ENCODE results near the gene PDGFRB. TPM values are rescaled to one million over a fixed set of nuclear protein-coding genes. Genes with fewer than 3 reads are reported as not detected.

Gene PDGFRB
- total RNA-seq, 1 experiment from 2014 or later = 0.63 TPM

DNA sequence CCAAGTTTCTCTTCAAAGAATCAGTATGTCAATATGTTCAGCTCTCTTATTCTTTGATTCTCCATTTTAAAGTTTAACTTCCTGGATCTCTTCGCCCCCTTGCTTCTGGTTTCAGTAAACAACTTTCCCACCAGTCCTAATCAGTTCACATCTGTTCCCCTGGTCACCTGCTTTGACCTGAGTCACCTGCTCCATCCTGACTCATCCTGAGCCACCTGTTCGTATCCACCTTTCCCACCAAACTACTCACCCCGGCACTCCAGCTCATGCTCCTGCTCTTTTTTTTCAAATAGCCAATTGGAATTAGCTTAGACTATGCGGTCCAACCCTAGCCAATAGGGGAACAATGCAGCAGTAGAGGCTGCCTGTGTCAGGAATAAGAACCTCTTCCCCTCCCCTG, 45.7 kb downstream of the PDGFRB start:
- BruUV-seq (replicated peaks) = no TSS peak
- Mint-ChIP-seq H3K27ac (ENCODE audit: low read depth, unreplicated experiment) (no peak overlapping the region), H3K4me3 (ENCODE audit: unreplicated experiment) (no peak overlapping the region), H3K9me3 (ENCODE audit: unreplicated experiment) (no peaks in the 10 kb centered on the region), H3K4me1 (ENCODE audit: insufficient read depth, unreplicated experiment) (peaks cover 46% of the 10 kb centered on the region), H3K36me3 (ENCODE audit: insufficient read depth, unreplicated experiment) (no peaks in the 10 kb centered on the region), H3K27me3 (ENCODE audit: insufficient read depth, unreplicated experiment) (no peaks in the 10 kb centered on the region)
- ChIA-PET CTCF (interaction anchor here (0.6 to 1.2 kb wide), 3 partner anchors 13 to 155 kb away, joined by 3 to 4 read pairs (median 3); no protein-coding TSS in a partner anchor), POLR2A (interaction anchor here (0.9 kb wide), 1 partner anchor 104 kb away, joined by 3 read pairs; no protein-coding TSS in a partner anchor)
- TF ChIP-seq, protein P1, sequence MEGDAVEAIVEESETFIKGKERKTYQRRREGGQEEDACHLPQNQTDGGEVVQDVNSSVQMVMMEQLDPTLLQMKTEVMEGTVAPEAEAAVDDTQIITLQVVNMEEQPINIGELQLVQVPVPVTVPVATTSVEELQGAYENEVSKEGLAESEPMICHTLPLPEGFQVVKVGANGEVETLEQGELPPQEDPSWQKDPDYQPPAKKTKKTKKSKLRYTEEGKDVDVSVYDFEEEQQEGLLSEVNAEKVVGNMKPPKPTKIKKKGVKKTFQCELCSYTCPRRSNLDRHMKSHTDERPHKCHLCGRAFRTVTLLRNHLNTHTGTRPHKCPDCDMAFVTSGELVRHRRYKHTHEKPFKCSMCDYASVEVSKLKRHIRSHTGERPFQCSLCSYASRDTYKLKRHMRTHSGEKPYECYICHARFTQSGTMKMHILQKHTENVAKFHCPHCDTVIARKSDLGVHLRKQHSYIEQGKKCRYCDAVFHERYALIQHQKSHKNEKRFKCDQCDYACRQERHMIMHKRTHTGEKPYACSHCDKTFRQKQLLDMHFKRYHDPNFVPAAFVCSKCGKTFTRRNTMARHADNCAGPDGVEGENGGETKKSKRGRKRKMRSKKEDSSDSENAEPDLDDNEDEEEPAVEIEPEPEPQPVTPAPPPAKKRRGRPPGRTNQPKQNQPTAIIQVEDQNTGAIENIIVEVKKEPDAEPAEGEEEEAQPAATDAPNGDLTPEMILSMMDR (IDR thresholded peaks at IDR 0.05; ENCODE audit: unreplicated experiment) = no peak
- intact Hi-C loops (cut with micrococcal nuclease) = loop anchor here (5.0 to 10.0 kb wide), 2 partner anchors 73 to 475 kb away; no protein-coding TSS in a partner anchor
- peak; percentile 26 for DNase-seq (ENCODE audit: unreplicated experiment)

DNA sequence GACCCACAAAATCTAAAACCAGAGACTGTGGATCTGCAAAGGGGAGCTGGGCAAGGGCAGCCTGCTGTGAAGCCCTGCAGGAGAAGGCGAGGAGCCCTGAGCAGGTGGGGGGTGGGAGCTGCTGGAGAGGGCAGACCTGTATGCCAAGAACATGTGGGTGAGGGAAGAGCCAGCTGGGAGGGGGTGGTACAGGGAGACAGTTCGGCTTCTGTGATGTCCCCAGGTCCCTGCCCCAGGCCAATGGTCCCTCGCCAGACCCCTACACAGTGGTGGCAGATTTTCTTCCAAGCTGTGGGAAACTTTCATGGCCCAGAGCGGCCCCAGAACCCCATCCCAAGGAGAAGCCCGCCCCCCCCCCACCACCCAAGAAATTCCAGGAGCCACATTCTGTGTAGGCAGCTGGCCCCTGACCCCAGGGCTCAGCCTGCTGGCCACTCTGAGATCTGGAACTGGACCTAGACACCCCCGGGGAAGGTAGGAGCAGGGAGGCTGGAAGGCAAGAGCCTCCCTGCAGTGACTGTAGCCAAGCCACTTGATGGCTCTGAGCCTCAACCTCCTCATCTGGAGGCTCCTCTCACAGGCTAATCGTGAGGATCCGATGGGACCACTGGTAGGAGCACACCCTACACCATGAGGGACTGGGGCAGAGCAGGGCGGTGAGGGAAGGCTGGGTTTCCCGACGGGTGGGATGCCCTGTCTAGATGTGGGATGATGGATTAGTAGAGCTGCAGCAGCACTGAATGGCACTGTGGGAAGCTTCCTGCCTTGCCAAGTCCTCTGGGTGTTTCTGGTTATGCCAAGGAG, 46.7 kb downstream of the PDGFRB start:
- CTCF ChIA-PET = interaction anchor here (0.6 to 1.5 kb wide), 6 partner anchors 9 to 129 kb away, joined by 3 to 4 read pairs (median 4); no protein-coding TSS in a partner anchor
- no peak overlapping the region for H3K4me3 Mint-ChIP-seq (ENCODE audit: unreplicated experiment)
- H3K27ac Mint-ChIP-seq (ENCODE audit: low read depth, unreplicated experiment) = peak overlapping the region; percentile 94
- DNase-seq (ENCODE audit: unreplicated experiment) = no peak
- no peaks in the 10 kb centered on the region for H3K9me3 Mint-ChIP-seq (ENCODE audit: unreplicated experiment)
- H3K36me3 Mint-ChIP-seq (ENCODE audit: insufficient read depth, unreplicated experiment) = no peaks in the 10 kb centered on the region
- TF ChIP-seq, protein P1 (IDR thresholded peaks at IDR 0.05; ENCODE audit: unreplicated experiment) = no peak
- no peaks in the 10 kb centered on the region for H3K27me3 Mint-ChIP-seq (ENCODE audit: insufficient read depth, unreplicated experiment)
- POLR2A ChIA-PET = interaction anchor here (0.6 to 0.9 kb wide), 2 partner anchors 103 to 1344 kb away, joined by 3 read pairs; no protein-coding TSS in a partner anchor
- BruUV-seq (replicated peaks) = no TSS peak
- intact Hi-C loops (cut with micrococcal nuclease) = no loop called here
- peaks cover 46% of the 10 kb centered on the region for H3K4me1 Mint-ChIP-seq (ENCODE audit: insufficient read depth, unreplicated experiment)

DNA sequence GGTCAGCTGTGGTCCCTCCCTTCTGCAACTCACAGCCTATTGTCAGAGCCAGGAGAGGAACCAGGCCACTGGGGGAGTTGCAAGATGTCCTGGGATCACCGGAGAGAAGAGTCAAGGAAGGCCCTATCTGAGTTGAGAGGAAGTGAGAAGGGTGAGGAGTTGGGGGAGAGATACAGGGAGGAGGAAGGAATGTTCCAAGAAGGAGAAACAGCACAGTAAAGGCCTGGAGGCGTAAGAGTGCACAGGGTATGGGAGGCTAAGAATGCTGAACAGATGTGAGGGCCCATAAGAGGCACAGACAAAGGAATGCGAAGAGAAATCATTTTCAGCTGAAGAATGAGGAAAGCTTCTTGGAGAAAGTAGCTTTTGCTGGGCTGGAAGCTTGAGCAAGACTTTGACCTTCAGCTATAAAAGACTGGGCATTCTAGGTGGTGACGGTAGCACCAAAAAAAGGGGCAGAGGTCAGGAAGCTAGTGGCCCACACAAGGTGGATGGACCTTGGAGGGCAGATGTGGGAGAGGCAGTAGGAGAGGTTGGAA, 47.7 kb downstream of the PDGFRB start:
- intact Hi-C loops (cut with micrococcal nuclease) = no loop called here
- Mint-ChIP-seq H3K9me3 (ENCODE audit: unreplicated experiment) (no peaks in the 10 kb centered on the region), H3K27ac (ENCODE audit: low read depth, unreplicated experiment) (peak overlapping the region; percentile 94), H3K27me3 (ENCODE audit: insufficient read depth, unreplicated experiment) (no peaks in the 10 kb centered on the region), H3K36me3 (ENCODE audit: insufficient read depth, unreplicated experiment) (no peaks in the 10 kb centered on the region), H3K4me1 (ENCODE audit: insufficient read depth, unreplicated experiment) (peaks cover 41% of the 10 kb centered on the region), H3K4me3 (ENCODE audit: unreplicated experiment) (no peak overlapping the region)
- BruUV-seq (replicated peaks) = no TSS peak
- TF ChIP-seq, protein P1 (IDR thresholded peaks at IDR 0.05; ENCODE audit: unreplicated experiment) = no peak
- no peak for DNase-seq (ENCODE audit: unreplicated experiment)
- ChIA-PET CTCF (interaction anchor here (0.7 to 1.5 kb wide), 6 partner anchors 9 to 728 kb away, joined by 3 to 4 read pairs (median 3); no protein-coding TSS in a partner anchor), POLR2A (interaction anchor here (0.6 to 1.4 kb wide), 3 partner anchors 107 to 1345 kb away, joined by 3 to 4 read pairs (median 4); partner anchors contain the start of genes HMGXB3, RPS14 and TIGD6)

Measured in MCF 10A (cell line).